B cell (primary cell): Measurements from ENCODE around the gene TESK2. TPM values are rescaled to one million over a fixed set of nuclear protein-coding genes. Genes with fewer than 3 reads are reported as not detected.
"Not testable (repeated sequence)": the region's sequence is repeated elsewhere in the genome, so short reads cannot be mapped to it uniquely, and the experiment has no call there.

Source experiments
- ATAC-seq: fragments of 200-7000 bp; cut with Tn5 transposase; one replicate; pipeline ENCODE4 v1.10.0; 2021; ENCODE audit warnings: low read depth, mild to moderate bottlenecking, moderate number of reproducible peaks, moderate library complexity
- CTCF ChIA-PET: fragments of 350-600 bp; sonication (Branson Sonifier 250); formaldehyde crosslinking; loops from one replicate; lab custom pipeline; 2021; ENCODE audit warnings: antibody characterized with exemption, inconsistent platforms; lab: Charles Lee
- POLR2A ChIA-PET: fragments of 350-600 bp; sonication (Branson Sonifier 250); formaldehyde crosslinking; loops from one replicate; lab custom pipeline; 2021; ENCODE audit warnings: antibody characterized with exemption; lab: Charles Lee
- DNase-seq: peaks from one replicate; pipeline ENCODE4 v3.0.0; 2013
- H2AFZ ChIP-seq: 2 replicates; pipeline ENCODE4 v1.6.1; 2012; ENCODE audit warnings: mild to moderate bottlenecking, low read depth, low read length; ENCODE audit not compliant: insufficient read depth, poor library complexity, severe bottlenecking
- H3K27ac ChIP-seq, 2 donors: 1 replicate in 1 of 2; 2 replicates in 1 of 2; pipeline ENCODE4 v1.5.1; 2012 to 2013; ENCODE audit warnings: low read length in 2 of 2, mild to moderate bottlenecking in 2 of 2, moderate library complexity in 1 of 2
- H3K27me3 ChIP-seq, 4 experiments: fragments of 200-600 bp in 1 of 4; sonication (generic) in 1 of 4; replicated peaks in 1 of 4; 1 replicate in 2 of 4; 2 replicates in 2 of 4; pipeline versions ENCODE4 v1.6.1 to v1.7.0; 2013 to 2016; ENCODE audit warnings: low read length in 3 of 4, mild to moderate bottlenecking in 2 of 4, mixed read lengths in 1 of 4, moderate library complexity in 1 of 4; ENCODE audit not compliant: insufficient read depth in 4 of 4, control insufficient read depth in 3 of 4; ENCODE audit errors: control extremely low read depth in 1 of 4
- H3K36me3 ChIP-seq, 2 experiments: replicated peaks in 1 of 2; 1 replicate in 1 of 2; 2 replicates in 1 of 2; pipeline versions ENCODE4 v1.6.1 to v1.7.1; 2013; ENCODE audit warnings: low read length in 1 of 2; ENCODE audit not compliant: insufficient read depth in 2 of 2, control insufficient read depth in 1 of 2; ENCODE audit errors: control extremely low read depth in 1 of 2, extremely low read depth in 1 of 2
- H3K4me1 ChIP-seq, 2 donors: fragments of 200-600 bp in 1 of 2; sonication (generic) in 1 of 2; 1 replicate in 1 of 2; 2 replicates in 1 of 2; pipeline versions ENCODE4 v1.5.1 to v1.6.1; 2013 to 2017; ENCODE audit warnings: low read length in 2 of 2; ENCODE audit not compliant: control insufficient read depth in 2 of 2, insufficient read depth in 2 of 2
- H3K4me2 ChIP-seq: replicated peaks from 2 replicates; pipeline ENCODE3; 2012; ENCODE audit warnings: mild to moderate bottlenecking, low read depth, low read length; ENCODE audit not compliant: poor library complexity, severe bottlenecking
- H3K4me3 ChIP-seq, 5 experiments: fragments of 200-600 bp in 1 of 5; sonication (generic) in 1 of 5; 1 replicate in 3 of 5; 2 replicates in 2 of 5; pipeline versions ENCODE4 v1.5.1 to v1.7.0; 2011 to 2016; ENCODE audit warnings: low read length in 4 of 5, mild to moderate bottlenecking in 4 of 5, low read depth in 2 of 5, control low read depth in 1 of 5, moderate library complexity in 1 of 5; ENCODE audit not compliant: insufficient read depth in 1 of 5; ENCODE audit errors: control extremely low read depth in 1 of 5, extremely low read depth in 1 of 5
- H3K79me2 ChIP-seq: fragments of 200-600 bp; sonication (generic); one replicate; pipeline ENCODE4 v1.6.0; 2016; ENCODE audit warnings: low read length; ENCODE audit not compliant: control insufficient read depth, insufficient read depth
- H3K9ac ChIP-seq: fragments of 200-600 bp; sonication (generic); 2 replicates; pipeline ENCODE4 v1.6.1; 2017; ENCODE audit warnings: mild to moderate bottlenecking, low read length, moderate library complexity
- H3K9me3 ChIP-seq, 3 donors: one replicate each; pipeline versions ENCODE4 v1.6.1 to v1.7.1; 2013; ENCODE audit warnings: low read length in 2 of 3; ENCODE audit not compliant: control insufficient read depth in 2 of 3, insufficient read depth in 1 of 3; ENCODE audit errors: control extremely low read depth in 1 of 3
- H4K20me1 ChIP-seq: 2 replicates; pipeline ENCODE4 v1.6.0; 2012; ENCODE audit warnings: mild to moderate bottlenecking, low read length; ENCODE audit not compliant: insufficient read depth, control insufficient read depth, poor library complexity, severe bottlenecking
- H3K27ac Mint-ChIP-seq: one replicate; pipeline ENCODE4 v1.8.0; 2021; ENCODE audit warnings: mixed read lengths
- H3K27me3 Mint-ChIP-seq: one replicate; pipeline ENCODE4 v1.8.0; 2021; ENCODE audit warnings: mixed read lengths
- H3K4me1 Mint-ChIP-seq: one replicate; pipeline ENCODE4 v1.8.0; 2021; ENCODE audit warnings: mixed read lengths
- H3K4me3 Mint-ChIP-seq: one replicate; pipeline ENCODE4 v1.8.0; 2021; ENCODE audit warnings: mixed read lengths
- H3K9me3 Mint-ChIP-seq: one replicate; pipeline ENCODE4 v1.8.0; 2022; ENCODE audit warnings: mixed read lengths; ENCODE audit not compliant: insufficient read depth
- EZH2 ChIP-seq: IDR thresholded peaks from 2 replicates; pipeline ENCODE4 v1.6.1; 2012; ENCODE audit warnings: borderline replicate concordance, low read depth, mild to moderate bottlenecking, moderate library complexity, low read length; ENCODE audit not compliant: insufficient read depth, poor library complexity, severe bottlenecking
- WGBS: methylation state at CpG from one replicate; pipeline ENCODE4 v1.1.5; 2013; ENCODE audit warnings: missing lambda C conversion rate; ENCODE audit not compliant: insufficient coverage; 5-methylcytosine and 5-hydroxymethylcytosine counted together
- intact Hi-C: fragments of 100-400 bp; cut with micrococcal nuclease; formaldehyde crosslinking; loops from one replicate; pipeline ENCODE4 v1.10.0; 2022
- polyA plus RNA-seq: library from polyadenylated mRNA; depleted of rRNA; stranded (reverse); fragments of >200 nt; gene quantifications from 2 replicates; pipeline ENCODE4 v1.2.3, GENCODE V29; 2012
- total RNA-seq, 2 donors: library from RNA; stranded (reverse); fragments of 120-200 nt in 1 of 2; gene quantifications; 1 replicate in 1 of 2; 2 replicates in 1 of 2; pipeline versions ENCODE4 v1.2.3 to v1.2.4, GENCODE V29; 2013 to 2022
- TF ChIP-seq, protein P1 (sequence below): fragments of 200-600 bp; IDR thresholded peaks from one replicate; pipeline ENCODE4 v1.8.0; 2022; ENCODE audit warnings: antibody characterized with exemption, mild to moderate bottlenecking

Gene TESK2
- total and polyA plus RNA-seq, 2 donors (not counting 1 experiment from before 2014, with no cell fraction given), result 21.7 to 27.0 TPM

- Histone ChIP-seq H2AFZ (no peak overlapping the region), H3K27ac (no peak overlapping the region), H3K4me1 (no peaks in the 10 kb centered on the region), H3K4me3 (no peak overlapping the region), H3K9ac (no peak overlapping the region), H3K79me2 (peaks cover 17% of the 10 kb centered on the region), H3K36me3 (no peaks in the 10 kb centered on the region), H3K4me2 (no peak overlapping the region), H3K27me3 (no peaks in the 10 kb centered on the region), H3K9me3 (no peaks in the 10 kb centered on the region), H4K20me1 (no peaks in the 10 kb centered on the region)
- DNase-seq (no peak), ATAC-seq (no peak)
- WGBS, result no CpG with 5 or more reads among the region's 3 CpGs
- Mint-ChIP-seq H3K4me1 (peaks cover 4% of the 10 kb centered on the region), H3K4me3 (no peak overlapping the region), H3K27ac (no peak overlapping the region), H3K9me3 (no peaks in the 10 kb centered on the region), H3K27me3 (no peaks in the 10 kb centered on the region)
- ChIA-PET POLR2A (no interaction called here), CTCF (no interaction called here)
- intact Hi-C loops, result no loop called here
- TF ChIP-seq, protein P1, sequence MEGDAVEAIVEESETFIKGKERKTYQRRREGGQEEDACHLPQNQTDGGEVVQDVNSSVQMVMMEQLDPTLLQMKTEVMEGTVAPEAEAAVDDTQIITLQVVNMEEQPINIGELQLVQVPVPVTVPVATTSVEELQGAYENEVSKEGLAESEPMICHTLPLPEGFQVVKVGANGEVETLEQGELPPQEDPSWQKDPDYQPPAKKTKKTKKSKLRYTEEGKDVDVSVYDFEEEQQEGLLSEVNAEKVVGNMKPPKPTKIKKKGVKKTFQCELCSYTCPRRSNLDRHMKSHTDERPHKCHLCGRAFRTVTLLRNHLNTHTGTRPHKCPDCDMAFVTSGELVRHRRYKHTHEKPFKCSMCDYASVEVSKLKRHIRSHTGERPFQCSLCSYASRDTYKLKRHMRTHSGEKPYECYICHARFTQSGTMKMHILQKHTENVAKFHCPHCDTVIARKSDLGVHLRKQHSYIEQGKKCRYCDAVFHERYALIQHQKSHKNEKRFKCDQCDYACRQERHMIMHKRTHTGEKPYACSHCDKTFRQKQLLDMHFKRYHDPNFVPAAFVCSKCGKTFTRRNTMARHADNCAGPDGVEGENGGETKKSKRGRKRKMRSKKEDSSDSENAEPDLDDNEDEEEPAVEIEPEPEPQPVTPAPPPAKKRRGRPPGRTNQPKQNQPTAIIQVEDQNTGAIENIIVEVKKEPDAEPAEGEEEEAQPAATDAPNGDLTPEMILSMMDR, result no peak
These were observed 104.7 kb downstream of the TESK2 start for GRCh38 chr1:45386219-45386618.

GRCh38 chr1:45385302-45385701, 105.7 kb downstream of the TESK2 start:
- Histone ChIP-seq H3K27ac (no peak overlapping the region), H3K9ac (no peak overlapping the region), H3K4me1 (no peaks in the 10 kb centered on the region), H3K4me3 (no peak overlapping the region), H4K20me1 (no peaks in the 10 kb centered on the region), H3K36me3 (no peaks in the 10 kb centered on the region), H3K4me2 (no peak overlapping the region), H3K27me3 (no peaks in the 10 kb centered on the region), H2AFZ (no peak overlapping the region), H3K79me2 (peaks cover 17% of the 10 kb centered on the region), H3K9me3 (no peaks in the 10 kb centered on the region)
- no peak overlapping the region for H3K27ac Mint-ChIP-seq
- H3K4me1 Mint-ChIP-seq, result peaks cover 4% of the 10 kb centered on the region
- H3K4me3 Mint-ChIP-seq, result no peak overlapping the region
- TF ChIP-seq, protein P1, result no peak
- no peak for TF ChIP-seq EZH2
- ChIA-PET POLR2A (interaction anchor here (1.3 kb wide), 1 partner anchor 9 kb away, joined by 5 read pairs; no protein-coding TSS in a partner anchor), CTCF (interaction anchor here (1.2 kb wide), 1 partner anchor 25 kb away, joined by 5 read pairs; no protein-coding TSS in a partner anchor)
- 100% methylated on average over 1 of the region's 3 CpGs for WGBS
- DNase-seq (no peak), ATAC-seq (no peak)
- intact Hi-C loops, result no loop called here
- no peaks in the 10 kb centered on the region for H3K9me3 Mint-ChIP-seq
- no peaks in the 10 kb centered on the region for H3K27me3 Mint-ChIP-seq

DNA sequence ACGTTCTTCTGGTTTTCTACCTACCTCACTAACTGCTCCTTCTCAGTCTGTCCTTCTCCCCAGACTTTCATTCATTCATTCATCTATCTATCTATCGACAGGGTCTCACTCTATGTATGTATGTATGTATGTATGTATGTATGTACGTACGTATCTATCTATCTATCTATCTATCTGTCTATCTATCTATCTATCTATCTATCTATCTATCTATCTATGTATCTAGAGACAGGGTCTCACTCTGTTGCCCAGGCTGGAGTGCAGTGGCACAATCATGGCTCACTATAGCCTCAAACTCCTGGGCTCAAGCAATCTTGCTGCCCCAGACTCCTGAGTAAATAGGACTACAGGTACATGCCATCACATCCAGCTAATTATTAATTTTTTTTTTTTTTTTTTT, 106.8 kb downstream of the TESK2 start:
- H3K36me3 ChIP-seq, DNase-seq, H3K4me3 Mint-ChIP-seq, H3K27me3 Mint-ChIP-seq, H4K20me1 ChIP-seq, H3K4me1 ChIP-seq, H3K4me2 ChIP-seq, ATAC-seq, H3K9me3 ChIP-seq, H3K4me1 Mint-ChIP-seq, intact Hi-C loops, H3K9me3 Mint-ChIP-seq, H3K27ac ChIP-seq, H3K9ac ChIP-seq, H3K79me2 ChIP-seq, H3K27me3 ChIP-seq, H3K4me3 ChIP-seq, H2AFZ ChIP-seq, H3K27ac Mint-ChIP-seq: not testable (repeated sequence)
- CTCF ChIA-PET, result interaction anchor here (0.6 to 1.2 kb wide), 2 partner anchors 16 to 24 kb away, joined by 3 to 5 read pairs; no protein-coding TSS in a partner anchor
- POLR2A ChIA-PET, result interaction anchor here (0.6 to 1.3 kb wide), 2 partner anchors 10 to 26 kb away, joined by 4 to 5 read pairs; no protein-coding TSS in a partner anchor
- 100% methylated on average over 1 of the region's 4 CpGs for WGBS
